ENCODE measurements around the gene CFAP46.

CFAP46 gene

GRCh38 chr10:132925614-132926013, 16.8 kb downstream of the CFAP46 start:
- TF ChIP-seq TAF1 (IDR thresholded peaks at IDR 0.05; ENCODE audit: borderline replicate concordance, insufficient read depth, low read length) (no peak), POLR2AphosphoS5 (IDR thresholded peaks at IDR 0.05; ENCODE audit: low read depth, low read length) (no peak), REST (IDR thresholded peaks at IDR 0.05; ENCODE audit: insufficient read depth in 1 of 2, low read depth in 2 of 2, low read length in 2 of 2) (no peak), SIN3A (IDR thresholded peaks at IDR 0.05; ENCODE audit: borderline replicate concordance, insufficient read depth, low read length) (no peak), FOXP2 (optimal IDR thresholded peaks at IDR 0.05; ENCODE audit: borderline replicate concordance, extremely low read depth, extremely low read length, insufficient read depth) (no peak)

- TF ChIP-seq REST (IDR thresholded peaks at IDR 0.05; ENCODE audit: insufficient read depth in 1 of 2, low read depth in 2 of 2, low read length in 2 of 2), result no peak
- TF ChIP-seq SIN3A (IDR thresholded peaks at IDR 0.05; ENCODE audit: borderline replicate concordance, insufficient read depth, low read length), result no peak
- no peak for TF ChIP-seq FOXP2 (optimal IDR thresholded peaks at IDR 0.05; ENCODE audit: borderline replicate concordance, extremely low read depth, extremely low read length, insufficient read depth)
- no peak for TF ChIP-seq TAF1 (IDR thresholded peaks at IDR 0.05; ENCODE audit: borderline replicate concordance, insufficient read depth, low read length)
- no peak for TF ChIP-seq POLR2AphosphoS5 (IDR thresholded peaks at IDR 0.05; ENCODE audit: low read depth, low read length)
Observed at GRCh38 chr10:132925071-132925561, 17.3 kb downstream of the CFAP46 start.

GRCh38 chr10:132924046-132924952, 18.1 kb downstream of the CFAP46 start:
- TF ChIP-seq REST (IDR thresholded peaks at IDR 0.05; ENCODE audit: insufficient read depth in 1 of 2, low read depth in 2 of 2, low read length in 2 of 2), result no peak
- no peak for TF ChIP-seq FOXP2 (optimal IDR thresholded peaks at IDR 0.05; ENCODE audit: borderline replicate concordance, extremely low read depth, extremely low read length, insufficient read depth)
- no peak for TF ChIP-seq POLR2AphosphoS5 (IDR thresholded peaks at IDR 0.05; ENCODE audit: low read depth, low read length)
- TF ChIP-seq TAF1 (IDR thresholded peaks at IDR 0.05; ENCODE audit: borderline replicate concordance, insufficient read depth, low read length), result no peak
- no peak for TF ChIP-seq SIN3A (IDR thresholded peaks at IDR 0.05; ENCODE audit: borderline replicate concordance, insufficient read depth, low read length)

- TF ChIP-seq FOXP2 (optimal IDR thresholded peaks at IDR 0.05; ENCODE audit: borderline replicate concordance, extremely low read depth, extremely low read length, insufficient read depth), result no peak
- TF ChIP-seq TAF1 (IDR thresholded peaks at IDR 0.05; ENCODE audit: borderline replicate concordance, insufficient read depth, low read length), result no peak
- TF ChIP-seq POLR2AphosphoS5 (IDR thresholded peaks at IDR 0.05; ENCODE audit: low read depth, low read length), result no peak
- TF ChIP-seq SIN3A (IDR thresholded peaks at IDR 0.05; ENCODE audit: borderline replicate concordance, insufficient read depth, low read length), result no peak
- no peak for TF ChIP-seq REST (IDR thresholded peaks at IDR 0.05; ENCODE audit: insufficient read depth in 1 of 2, low read depth in 2 of 2, low read length in 2 of 2)
Observed at GRCh38 chr10:132922872-132923271, 19.5 kb downstream of the CFAP46 start.
